Colonic mucosa (tissue), 4 donors: Measurements from ENCODE around the gene KCNN1. TPM values are rescaled to one million over a fixed set of nuclear protein-coding genes. Genes with fewer than 3 reads are reported as not detected.
"Not testable (repeated sequence)": the region's sequence is repeated elsewhere in the genome, so short reads cannot be mapped to it uniquely, and the experiment has no call there.

Experiments used
- DNase-seq: peaks from one replicate; pipeline ENCODE4 v3.0.0-alpha.2; 2020
- H3K27ac ChIP-seq: fragments of 200-600 bp; one replicate; pipeline ENCODE4 v1.8.0; 2021
- H3K27me3 ChIP-seq: fragments of 200-600 bp; one replicate; pipeline ENCODE4 v1.8.0; 2021
- H3K36me3 ChIP-seq: fragments of 200-600 bp; one replicate; pipeline ENCODE4 v1.8.0; 2021
- H3K4me1 ChIP-seq: fragments of 200-600 bp; one replicate; pipeline ENCODE4 v1.8.0; 2021; ENCODE audit warnings: mild to moderate bottlenecking
- H3K4me3 ChIP-seq: fragments of 200-600 bp; one replicate; pipeline ENCODE4 v1.8.0; 2021
- H3K9ac ChIP-seq, 2 donors: one replicate each; pipeline ENCODE4 v1.7.0; 2013; ENCODE audit warnings: control low read depth in 2 of 2, low read depth in 2 of 2, low read length in 2 of 2
- H3K9me3 ChIP-seq: fragments of 200-600 bp; one replicate; pipeline ENCODE4 v1.8.0; 2021
- intact Hi-C: fragments of 100-400 bp; cut with DNase I; formaldehyde crosslinking; loops from one replicate; pipeline ENCODE4 v1.14.1; 2022
- total RNA-seq, 2 donors: library from RNA; stranded (reverse); fragmentation: NEBNext Ultra II Directional in 1 of 2; extraction: Animal tissue kit (Norgen Biotek cat#: 25700) in 1 of 2; gene quantifications; one replicate each; pipeline ENCODE4 v1.2.1, GENCODE V29; 2021
- TF ChIP-seq, protein P1 (sequence below): fragments of 200-600 bp; IDR thresholded peaks from one replicate; pipeline ENCODE4 v1.8.0; 2022; ENCODE audit warnings: antibody characterized with exemption, mild to moderate bottlenecking
- donor health status: healthy.
- donor health status: DM: no; HTN: no; CAD: no.
- donor health status: DM: no; HTN: no; CAD: no.

The KCNN1 gene
- total RNA-seq, 2 donors from 2014 or later, result not detected

DNA sequence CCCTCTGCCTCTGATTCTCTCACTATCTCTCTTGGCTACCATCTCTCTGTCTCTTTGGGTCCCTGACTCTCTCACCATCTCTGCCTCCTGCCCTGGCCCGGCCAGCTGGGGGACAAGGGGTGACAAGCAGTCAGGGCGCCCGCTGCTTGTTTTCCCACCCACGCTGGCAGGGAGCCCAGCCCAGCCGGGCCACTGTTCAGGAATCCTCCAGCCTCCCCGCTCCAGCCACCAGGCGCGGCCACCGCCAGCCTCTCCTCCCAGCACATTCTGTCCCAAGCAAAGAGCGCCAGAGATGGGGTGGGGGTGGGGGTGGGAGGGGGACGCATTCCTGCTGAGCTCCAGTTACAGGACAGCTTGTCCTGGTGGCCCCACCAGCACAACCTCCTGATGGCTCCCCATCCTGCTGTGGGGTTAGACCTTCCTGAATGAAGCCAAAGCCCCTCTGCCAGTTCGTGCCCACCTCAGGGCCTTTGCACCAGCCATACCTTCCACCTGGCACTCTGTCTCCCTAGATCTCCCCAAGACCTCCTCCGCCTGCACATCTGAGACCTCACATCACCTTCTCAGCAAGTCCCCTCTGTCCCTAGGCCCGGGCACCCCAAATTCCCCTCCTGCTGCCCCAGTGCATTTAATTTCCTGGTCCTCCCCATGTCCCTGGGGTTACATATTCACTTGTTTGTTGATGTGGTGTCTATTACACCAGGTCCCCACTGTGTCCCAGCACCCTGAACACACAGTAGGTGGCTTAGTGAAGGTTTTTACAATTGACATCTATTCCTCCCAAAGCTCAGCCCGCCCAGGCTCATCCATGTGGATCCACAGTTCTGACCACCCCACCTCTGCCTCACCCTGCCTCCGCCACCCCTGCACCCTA, 53.5 kb downstream of the KCNN1 start:
- Histone ChIP-seq H3K36me3 (no peaks in the 10 kb centered on the region), H3K4me1 (peaks cover 17% of the 10 kb centered on the region), H3K9me3 (no peaks in the 10 kb centered on the region), H3K27me3 (no peaks in the 10 kb centered on the region), H3K4me3 (no peak overlapping the region), H3K9ac (peak overlapping the region; percentile 40 to 54), H3K27ac (peak overlapping the region; percentile 43)
- TF ChIP-seq, protein P1, sequence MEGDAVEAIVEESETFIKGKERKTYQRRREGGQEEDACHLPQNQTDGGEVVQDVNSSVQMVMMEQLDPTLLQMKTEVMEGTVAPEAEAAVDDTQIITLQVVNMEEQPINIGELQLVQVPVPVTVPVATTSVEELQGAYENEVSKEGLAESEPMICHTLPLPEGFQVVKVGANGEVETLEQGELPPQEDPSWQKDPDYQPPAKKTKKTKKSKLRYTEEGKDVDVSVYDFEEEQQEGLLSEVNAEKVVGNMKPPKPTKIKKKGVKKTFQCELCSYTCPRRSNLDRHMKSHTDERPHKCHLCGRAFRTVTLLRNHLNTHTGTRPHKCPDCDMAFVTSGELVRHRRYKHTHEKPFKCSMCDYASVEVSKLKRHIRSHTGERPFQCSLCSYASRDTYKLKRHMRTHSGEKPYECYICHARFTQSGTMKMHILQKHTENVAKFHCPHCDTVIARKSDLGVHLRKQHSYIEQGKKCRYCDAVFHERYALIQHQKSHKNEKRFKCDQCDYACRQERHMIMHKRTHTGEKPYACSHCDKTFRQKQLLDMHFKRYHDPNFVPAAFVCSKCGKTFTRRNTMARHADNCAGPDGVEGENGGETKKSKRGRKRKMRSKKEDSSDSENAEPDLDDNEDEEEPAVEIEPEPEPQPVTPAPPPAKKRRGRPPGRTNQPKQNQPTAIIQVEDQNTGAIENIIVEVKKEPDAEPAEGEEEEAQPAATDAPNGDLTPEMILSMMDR, result peak; percentile 6
- DNase-seq, result peak; percentile 69
- intact Hi-C loops, result no loop called here

DNA sequence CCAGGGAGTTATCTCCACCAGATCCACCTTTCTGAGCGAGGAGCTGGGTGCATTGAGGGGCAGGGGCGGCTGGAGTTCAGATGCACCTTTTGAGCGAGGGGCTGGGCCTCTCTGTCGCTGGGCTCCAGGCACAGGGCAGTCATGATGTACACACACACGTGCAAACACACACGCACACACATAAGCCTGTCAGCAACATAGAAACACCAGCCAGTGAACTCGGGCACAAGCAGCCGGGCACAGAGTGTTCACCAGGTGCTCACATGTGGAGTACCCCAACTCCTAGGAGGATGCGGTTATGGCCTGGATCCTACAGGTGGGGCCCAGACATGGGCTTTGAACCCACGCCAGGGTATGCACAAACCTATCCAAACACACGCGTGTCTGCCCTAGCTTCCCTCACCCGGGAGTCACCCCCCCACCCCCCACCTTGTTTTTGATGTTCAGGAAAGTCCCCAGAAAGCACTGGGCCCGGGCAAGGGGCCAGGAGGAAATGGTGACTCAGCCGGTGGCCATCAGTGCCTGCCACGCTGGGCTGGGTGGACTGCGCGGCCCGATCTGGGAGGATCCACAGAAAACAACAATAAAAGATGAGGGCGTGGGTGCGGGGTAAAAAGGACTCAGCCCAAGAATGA, 54.3 kb downstream of the KCNN1 start:
- Histone ChIP-seq H3K27me3 (no peaks in the 10 kb centered on the region), H3K4me1 (peaks cover 17% of the 10 kb centered on the region), H3K4me3 (no peak overlapping the region), H3K9ac (peak overlapping the region; percentile 40 to 54), H3K36me3 (no peaks in the 10 kb centered on the region), H3K27ac (peak overlapping the region; percentile 43), H3K9me3 (no peaks in the 10 kb centered on the region)
- DNase-seq, result peak; percentile 87
- TF ChIP-seq, protein P1, result no peak
- intact Hi-C loops, result no loop called here

DNA sequence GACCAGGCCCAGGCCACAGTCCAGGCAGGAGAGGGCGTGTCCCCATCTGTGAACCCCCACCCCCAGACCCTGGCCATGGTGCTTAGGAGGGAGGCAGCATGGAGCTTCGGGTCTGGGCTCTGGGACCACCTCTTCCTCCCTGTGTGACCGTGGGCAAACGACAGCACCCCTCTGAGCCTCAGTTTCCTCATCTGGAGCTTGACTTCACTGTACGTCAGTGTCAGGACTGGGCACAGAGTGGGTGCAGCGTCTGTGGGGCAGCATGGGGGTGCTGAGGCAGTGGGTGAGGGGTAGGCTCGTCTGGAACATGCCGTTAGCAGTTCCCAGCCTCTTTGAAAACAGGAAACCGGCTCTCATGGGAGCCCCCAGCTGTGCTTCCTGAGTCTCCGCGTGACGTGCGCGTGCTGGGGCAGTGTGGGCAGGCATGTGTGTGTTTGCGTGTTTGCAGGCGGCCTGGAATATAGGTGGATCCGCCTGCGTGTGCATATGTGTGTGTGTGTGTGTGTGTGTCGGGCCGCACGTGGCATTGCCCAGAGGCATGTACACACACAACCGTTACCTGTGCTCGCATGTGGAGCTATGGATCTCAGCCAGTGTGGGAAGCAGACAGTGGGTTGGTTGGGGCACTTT, 56.8 kb downstream of the KCNN1 start:
- H3K36me3 ChIP-seq, result no peaks in the 10 kb centered on the region
- peaks cover 14% of the 10 kb centered on the region for H3K4me1 ChIP-seq
- TF ChIP-seq, protein P1, result no peak
- H3K27me3 ChIP-seq, result no peaks in the 10 kb centered on the region
- no peak overlapping the region for H3K4me3 ChIP-seq
- intact Hi-C loops, result no loop called here
- H3K9ac ChIP-seq, result peak overlapping the region in 1 of 2 donors; percentile 56
- H3K27ac ChIP-seq, result peak overlapping the region; percentile 62
- no peaks in the 10 kb centered on the region for H3K9me3 ChIP-seq
- peak; percentile 72 for DNase-seq

DNA sequence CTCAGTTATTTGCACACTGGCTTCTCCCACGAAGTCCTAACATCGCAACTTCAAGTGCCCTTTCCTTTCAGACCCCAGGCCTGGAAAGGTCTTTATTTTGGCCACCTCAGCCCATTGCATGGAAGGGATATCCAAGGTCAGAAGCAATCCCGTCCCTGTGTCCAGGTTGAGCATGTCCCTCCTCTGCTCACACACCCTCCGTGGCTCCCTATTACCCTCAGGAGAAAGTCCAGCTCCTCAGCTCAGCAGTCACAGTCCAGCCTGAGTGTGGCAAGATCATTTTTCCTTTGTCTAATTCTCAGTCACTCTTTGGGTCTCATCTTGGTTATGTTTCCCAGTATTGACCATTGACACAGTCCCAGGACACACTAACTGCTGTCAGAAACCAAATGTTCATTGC, 60.2 kb downstream of the KCNN1 start:
- Histone ChIP-seq H3K36me3 (no peaks in the 10 kb centered on the region), H3K4me3 (no peak overlapping the region), H3K27me3 (no peaks in the 10 kb centered on the region), H3K27ac (no peak overlapping the region), H3K9ac (no peak overlapping the region), H3K9me3 (no peaks in the 10 kb centered on the region), H3K4me1 (peaks cover 5% of the 10 kb centered on the region)
- DNase-seq, result no peak
- TF ChIP-seq, protein P1, result no peak
- intact Hi-C loops, result no loop called here

DNA sequence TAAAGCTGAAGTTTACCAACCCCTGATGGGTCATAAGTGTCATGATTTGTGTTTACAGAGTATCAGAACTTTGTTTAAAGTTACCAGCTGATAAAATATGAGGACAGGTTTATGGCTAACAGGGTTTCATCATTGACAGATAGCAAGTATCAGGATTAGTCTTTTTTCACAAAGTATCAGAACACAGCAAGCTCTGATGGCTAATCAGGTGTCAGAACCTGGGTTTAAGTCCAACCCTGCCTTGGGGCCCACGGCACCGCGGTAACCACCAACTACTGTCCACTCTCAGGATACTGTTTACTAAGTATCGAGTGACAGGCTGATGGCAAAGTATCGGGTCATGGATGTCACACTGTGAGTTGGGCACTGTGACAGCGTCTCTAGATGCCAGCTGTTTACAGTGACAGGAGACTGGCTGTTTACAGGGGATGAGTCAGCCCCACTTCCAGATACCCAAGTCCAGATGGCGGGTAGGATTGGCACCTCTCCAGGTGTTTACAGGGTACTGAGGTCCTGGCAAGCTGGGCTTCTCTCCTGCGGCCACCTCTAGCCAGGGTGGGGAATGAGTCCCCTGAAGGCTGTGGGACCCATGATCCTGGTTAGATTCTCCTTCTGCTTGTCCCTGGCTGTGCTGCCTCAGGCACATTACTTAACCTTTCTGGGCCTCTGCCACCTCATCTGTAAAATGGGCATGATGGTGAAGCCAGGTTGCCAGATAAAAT, 62.9 kb downstream of the KCNN1 start:
- Histone ChIP-seq H3K9ac (peak overlapping the region in 1 of 2 donors; percentile 24), H3K27me3 (no peaks in the 10 kb centered on the region), H3K9me3 (no peaks in the 10 kb centered on the region), H3K36me3 (no peaks in the 10 kb centered on the region), H3K27ac (peak overlapping the region; percentile 40), H3K4me3 (no peak overlapping the region), H3K4me1 (peaks cover 5% of the 10 kb centered on the region)
- intact Hi-C loops, result no loop called here
- peak; percentile 69 for DNase-seq
- TF ChIP-seq, protein P1, result no peak

DNA sequence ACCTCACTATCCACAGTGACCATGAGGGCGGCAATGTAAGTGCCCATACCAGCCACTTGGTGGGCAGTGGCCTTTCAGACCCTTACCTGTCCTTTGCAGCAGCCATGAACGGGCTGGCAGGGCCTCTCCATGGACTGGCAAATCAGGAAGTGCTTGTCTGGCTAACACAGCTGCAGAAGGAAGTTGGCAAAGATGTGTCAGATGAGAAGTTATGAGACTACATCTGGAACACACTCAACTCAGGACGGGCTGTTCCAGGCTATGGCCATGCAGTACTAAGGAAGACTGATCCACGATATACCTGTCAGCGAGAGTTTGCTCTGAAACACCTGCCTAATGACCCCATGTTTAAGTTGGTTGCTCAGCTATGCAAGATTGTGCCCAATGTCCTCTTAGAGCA, 64.5 kb downstream of the KCNN1 start:
- H3K4me1 ChIP-seq, H3K4me3 ChIP-seq, DNase-seq, intact Hi-C loops, H3K9ac ChIP-seq, H3K36me3 ChIP-seq, H3K27me3 ChIP-seq, H3K27ac ChIP-seq, H3K9me3 ChIP-seq: not testable (repeated sequence)

DNA sequence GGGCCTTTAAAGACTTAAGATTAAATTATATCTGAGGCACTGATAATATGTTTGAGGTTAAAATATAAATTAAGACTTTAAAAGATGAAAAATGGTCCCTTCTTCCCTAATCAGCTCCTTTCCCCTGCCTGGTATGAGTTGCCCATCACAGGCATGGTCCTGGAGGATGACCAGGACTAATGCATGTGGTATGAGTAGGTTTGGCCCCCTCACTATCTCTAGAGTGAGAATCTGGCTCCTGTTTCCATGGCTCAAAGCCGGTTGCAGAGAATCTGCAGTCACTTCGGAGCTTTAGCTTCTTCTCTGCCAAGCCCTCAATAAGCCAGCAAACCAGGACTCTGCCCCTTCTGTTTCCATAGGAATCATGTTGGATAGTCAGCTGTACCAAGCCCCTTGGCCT, 65.2 kb downstream of the KCNN1 start:
- H3K4me1 ChIP-seq, H3K27me3 ChIP-seq, DNase-seq, H3K9ac ChIP-seq, intact Hi-C loops, H3K9me3 ChIP-seq, H3K36me3 ChIP-seq, H3K4me3 ChIP-seq, H3K27ac ChIP-seq: not testable (repeated sequence)
